IMR-90 (cell line): ENCODE results near the gene DOK1. TPM values are rescaled to one million over a fixed set of nuclear protein-coding genes. Genes with fewer than 3 reads are reported as not detected.

Experiments used
- ATAC-seq: fragments of 200-7000 bp; cut with Tn5 transposase; 2 replicates; pipeline ENCODE4 v1.9.1; 2020; ENCODE audit warnings: low read depth, mild to moderate bottlenecking, moderate library complexity
- BruUV-seq: library from RNA; stranded (reverse); fragments of 400-500 nt; replicated peaks from 2 replicates; lab custom pipeline; 2021; lab: Mats Ljungman, UMichigan
- CTCF ChIA-PET: fragments of 300-600 bp; formaldehyde crosslinking; extraction: SDS; loops from one replicate; lab custom pipeline; 2021; ENCODE audit warnings: antibody characterized with exemption; lab: Yijun Ruan, JAX
- POLR2A ChIA-PET: fragments of 300-600 bp; sonication (Branson Sonifier 250); formaldehyde crosslinking; loops from one replicate; lab custom pipeline; 2022; ENCODE audit warnings: antibody characterized with exemption; ENCODE audit not compliant: unreplicated experiment; lab: Charles Lee
- DNase-seq: peaks from one replicate; pipeline ENCODE4 v3.0.0; 2013
- H2AFZ ChIP-seq: replicated peaks from 2 replicates; pipeline ENCODE3; 2013; ENCODE audit warnings: low read length, mild to moderate bottlenecking; ENCODE audit not compliant: poor library complexity
- H2AK5ac ChIP-seq: 2 replicates; pipeline ENCODE4 v1.6.1; 2013; ENCODE audit warnings: low read depth, low read length, inconsistent platforms
- H2AK9ac ChIP-seq: replicated peaks from 2 replicates; pipeline ENCODE3; 2013; ENCODE audit warnings: mild to moderate bottlenecking, low read depth, low read length, moderate library complexity; ENCODE audit not compliant: poor library complexity
- H2BK120ac ChIP-seq: 2 replicates; pipeline ENCODE4 v1.6.1; 2013; ENCODE audit warnings: low read depth, low read length, inconsistent platforms
- H2BK15ac ChIP-seq: 3 replicates; pipeline ENCODE4 v1.6.1; 2013; ENCODE audit warnings: low read depth, low read length, inconsistent platforms
- H2BK20ac ChIP-seq: 2 replicates; pipeline ENCODE4 v1.6.1; 2013; ENCODE audit warnings: low read depth, mild to moderate bottlenecking, inconsistent platforms, low read length, moderate library complexity
- H2BK5ac ChIP-seq: 2 replicates; pipeline ENCODE4 v1.6.1; 2013; ENCODE audit warnings: mild to moderate bottlenecking, low read depth, low read length, inconsistent platforms; ENCODE audit not compliant: poor library complexity, severe bottlenecking
- H3K14ac ChIP-seq: replicated peaks from 2 replicates; pipeline ENCODE4 v1.6.1; 2013; ENCODE audit warnings: low read depth, low read length, inconsistent platforms
- H3K18ac ChIP-seq: 2 replicates; pipeline ENCODE4 v1.6.1; 2013; ENCODE audit warnings: low read depth, low read length, control low read depth
- H3K23ac ChIP-seq: 2 replicates; pipeline ENCODE4 v1.6.1; 2013; ENCODE audit warnings: low read depth, low read length, inconsistent platforms
- H3K27ac ChIP-seq: 2 replicates; pipeline ENCODE4 v1.5.1; 2013; ENCODE audit warnings: mild to moderate bottlenecking, control low read depth, low read length; ENCODE audit not compliant: insufficient read depth
- H3K27me3 ChIP-seq: 2 replicates; pipeline ENCODE4 v1.6.1; 2013; ENCODE audit warnings: low read length; ENCODE audit not compliant: control insufficient read depth, insufficient read depth
- H3K36me3 ChIP-seq: 2 replicates; pipeline ENCODE4 v1.6.1; 2013; ENCODE audit warnings: low read length, mixed read lengths; ENCODE audit not compliant: control insufficient read depth, insufficient read depth
- H3K4ac ChIP-seq: 2 replicates; pipeline ENCODE4 v1.6.1; 2013; ENCODE audit warnings: low read depth, low read length, inconsistent platforms
- H3K4me1 ChIP-seq: 2 replicates; pipeline ENCODE4 v1.6.1; 2013; ENCODE audit warnings: low read length, mixed read lengths; ENCODE audit not compliant: control insufficient read depth, insufficient read depth
- H3K4me2 ChIP-seq: 2 replicates; pipeline ENCODE4 v1.6.1; 2013; ENCODE audit warnings: low read depth, mild to moderate bottlenecking, control low read depth, low read length, moderate library complexity
- H3K4me3 ChIP-seq: 2 replicates; pipeline ENCODE4 v1.5.1; 2013; ENCODE audit warnings: low read depth, mild to moderate bottlenecking, control low read depth, low read length, moderate library complexity; ENCODE audit not compliant: insufficient read depth
- H3K56ac ChIP-seq: 2 replicates; pipeline ENCODE4 v1.6.1; 2013; ENCODE audit warnings: low read length, inconsistent platforms; ENCODE audit not compliant: insufficient read depth; ENCODE audit errors: extremely low read depth
- H3K79me1 ChIP-seq, 2 experiments: 2 replicates each; pipeline ENCODE4 v1.6.1; 2013; ENCODE audit warnings: low read length in 2 of 2, inconsistent platforms in 1 of 2, low read depth in 1 of 2
- H3K9ac ChIP-seq: 2 replicates; pipeline ENCODE4 v1.6.1; 2013; ENCODE audit warnings: low read depth, low read length, control low read depth
- H3K9me1 ChIP-seq: 2 replicates; pipeline ENCODE4 v1.6.1; 2013; ENCODE audit warnings: low read length, inconsistent platforms; ENCODE audit not compliant: insufficient read depth
- H3K9me3 ChIP-seq: 2 replicates; pipeline ENCODE4 v1.6.1; 2013; ENCODE audit warnings: low read length; ENCODE audit not compliant: control insufficient read depth, insufficient read depth
- H4K20me1 ChIP-seq: 2 replicates; pipeline ENCODE4 v1.6.1; 2013; ENCODE audit warnings: low read length, inconsistent platforms; ENCODE audit not compliant: insufficient read depth
- H4K5ac ChIP-seq: 2 replicates; pipeline ENCODE4 v1.6.1; 2013; ENCODE audit warnings: mild to moderate bottlenecking, low read depth, low read length, control low read depth
- H4K8ac ChIP-seq, 2 experiments: 2 replicates each; pipeline ENCODE4 v1.6.1; 2013; ENCODE audit warnings: low read depth in 2 of 2, low read length in 2 of 2, control low read depth in 1 of 2, inconsistent platforms in 1 of 2
- H4K91ac ChIP-seq: 2 replicates; pipeline ENCODE4 v1.6.1; 2013; ENCODE audit warnings: low read depth, low read length, inconsistent platforms; ENCODE audit not compliant: insufficient read depth
- BHLHE40 ChIP-seq: fragments of 150-350 bp; IDR thresholded peaks from 2 replicates; pipeline ENCODE4 v1.6.1; 2016; ENCODE audit warnings: mild to moderate bottlenecking, low read depth, low read length
- CHD1 ChIP-seq: IDR thresholded peaks from 2 replicates; pipeline ENCODE4 v1.6.1; 2012; ENCODE audit warnings: low read depth, low read length, improper control_type of control experiment
- CTCF ChIP-seq: conservative IDR thresholded peaks from 2 replicates; pipeline ENCODE4 v1.5.1; 2012; ENCODE audit warnings: mild to moderate bottlenecking, low read depth, low read length, improper control_type of control experiment
- ELK1 ChIP-seq: fragments of 150-350 bp; IDR thresholded peaks from 2 replicates; pipeline ENCODE4 v1.6.1; 2016; ENCODE audit warnings: low read depth, mild to moderate bottlenecking, low read length, moderate library complexity, borderline replicate concordance
- FOS ChIP-seq: fragments of 150-350 bp; IDR thresholded peaks from 2 replicates; pipeline ENCODE4 v1.6.1; 2016; ENCODE audit warnings: low read depth, low read length
- MAFK ChIP-seq: IDR thresholded peaks from 2 replicates; pipeline ENCODE4 v1.6.1; 2012; ENCODE audit warnings: low read depth, low read length, improper control_type of control experiment
- MAZ ChIP-seq: IDR thresholded peaks from 2 replicates; pipeline ENCODE4 v1.6.1; 2012; ENCODE audit warnings: low read depth, mild to moderate bottlenecking, low read length, improper control_type of control experiment, moderate library complexity, borderline replicate concordance
- MXI1 ChIP-seq: IDR thresholded peaks from 2 replicates; pipeline ENCODE4 v1.6.1; 2012; ENCODE audit warnings: low read depth, mild to moderate bottlenecking, low read length, moderate library complexity, borderline replicate concordance
- NFE2L2 ChIP-seq: fragments of 150-350 bp; IDR thresholded peaks from 2 replicates; pipeline ENCODE4 v1.6.1; 2016; ENCODE audit warnings: low read depth, mild to moderate bottlenecking, low read length
- POLR2A ChIP-seq: IDR thresholded peaks from 2 replicates; pipeline ENCODE4 v1.6.1; 2012; ENCODE audit warnings: mild to moderate bottlenecking, low read depth, low read length
- RAD21 ChIP-seq: IDR thresholded peaks from 2 replicates; pipeline ENCODE4 v1.6.1; 2012; ENCODE audit warnings: low read length, improper control_type of control experiment
- RCOR1 ChIP-seq: IDR thresholded peaks from 2 replicates; pipeline ENCODE4 v1.6.1; 2012; ENCODE audit warnings: mild to moderate bottlenecking, low read length, improper control_type of control experiment; ENCODE audit not compliant: insufficient replicate concordance
- RFX5 ChIP-seq: IDR thresholded peaks from 2 replicates; pipeline ENCODE4 v1.8.0; 2012; ENCODE audit warnings: low read depth, mild to moderate bottlenecking, low read length, moderate library complexity
- SMC3 ChIP-seq: fragments of 150-350 bp; IDR thresholded peaks from 2 replicates; pipeline ENCODE4 v1.6.1; 2016; ENCODE audit warnings: low read depth, mild to moderate bottlenecking, antibody characterized with exemption, low read length, moderate library complexity
- USF2 ChIP-seq: fragments of 150-350 bp; IDR thresholded peaks from 2 replicates; pipeline ENCODE4 v1.6.1; 2017; ENCODE audit warnings: mild to moderate bottlenecking, antibody characterized with exemption, low read length, low read depth
- WGBS, 2 experiments: methylation state at CpG; one replicate each; pipeline versions ENCODE4 v1.1.5 to v1.1.7; 2013; ENCODE audit warnings: missing lambda C conversion rate in 2 of 2; ENCODE audit not compliant: insufficient read length in 1 of 2; ENCODE audit errors: extremely low coverage in 2 of 2; 5-methylcytosine and 5-hydroxymethylcytosine counted together
- dilution Hi-C: fragments of 300-500 bp; cut with HindIII; formaldehyde crosslinking; loops from one replicate; pipeline ENCODE4 v1.14.3; 2018; ENCODE audit warnings: low sequenced_read_pairs; ENCODE audit not compliant: unreplicated experiment
- in situ Hi-C: fragments of 300-500 bp; cut with MboI; formaldehyde crosslinking; loops from 3 replicates; pipeline ENCODE4 v1.14.3; 2019; ENCODE audit warnings: low sequenced_read_pairs, inconsistent platforms, mixed read lengths
- intact Hi-C: fragments of 100-400 bp; cut with micrococcal nuclease; formaldehyde crosslinking; loops from 2 replicates; pipeline ENCODE4 v1.10.0; 2022
- polyA plus RNA-seq, 3 experiments: library from polyadenylated mRNA; depleted of rRNA; stranded (reverse); fragments of >200 nt; gene quantifications; 2 replicates each; pipeline ENCODE4 v1.2.3, GENCODE V29; 2012; ENCODE audit warnings: low replicate concordance in 1 of 3
- total RNA-seq: library from RNA; depleted of rRNA; stranded (reverse); fragments of >200 nt; gene quantifications from 2 replicates; pipeline ENCODE4 v1.2.3, GENCODE V29; 2012

The DOK1 gene
- total and polyA plus RNA-seq, 2 of the 4 experiments (the other 2 are of a cell fraction) = 15.4 to 17.6 TPM

GRCh38 chr2:74566076-74566753 lies 11.7 kb downstream of the DOK1 start:
- Histone ChIP-seq H2BK15ac (peak overlapping the region; percentile 32), H3K9me1 (peaks cover 25% of the 10 kb centered on the region), H3K9ac (no peak overlapping the region), H4K5ac (peak overlapping the region; percentile 78; the same call in 1 of the 2 replicates), H2AK9ac (no peak overlapping the region), H3K4ac (peak overlapping the region; percentile 42), H3K27me3 (no peaks in the 10 kb centered on the region), H3K56ac (no peak overlapping the region), H2BK20ac (peak overlapping the region; percentile 80), H3K79me1 (no peaks in the 10 kb centered on the region), H3K23ac (peak overlapping the region; percentile 32; the same call in 1 of the 2 replicates), H3K18ac (peak overlapping the region; percentile 89; the same call in 1 of the 2 replicates), H3K27ac (peak overlapping the region; percentile 53), H2BK120ac (peak overlapping the region; percentile 85), H4K8ac (peak overlapping the region; percentile 7 to 57), H3K4me1 (peaks cover 14% of the 10 kb centered on the region), H4K91ac (peak overlapping the region; percentile 45), H3K4me3 (no peak overlapping the region), H3K4me2 (peak overlapping the region; percentile 70; the same call in 1 of the 2 replicates), H3K36me3 (no peaks in the 10 kb centered on the region), H4K20me1 (no peaks in the 10 kb centered on the region), H3K9me3 (no peaks in the 10 kb centered on the region), H3K14ac (peak overlapping the region; percentile 78), H2BK5ac (peak overlapping the region; percentile 99), H2AFZ (peak overlapping the region; percentile 10), H2AK5ac (peak overlapping the region; percentile 69)
- CTCF ChIA-PET = no interaction called here
- intact Hi-C loops = no loop called here
- dilution Hi-C loops = no loop called here
- in situ Hi-C loops = no loop called here
- WGBS, 2 experiments = 100% methylated on average over 1 of the region's 7 CpGs; no CpG with 5 or more reads in 1 of the 2 experiments
- BruUV-seq = no TSS peak
- ATAC-seq (no peak), DNase-seq (no peak)
- POLR2A ChIA-PET = no interaction called here
- no peak for TF ChIP-seq BHLHE40
- no peak for TF ChIP-seq CTCF
- TF ChIP-seq USF2 = no peak
- no peak for TF ChIP-seq MXI1
- no peak for TF ChIP-seq MAZ
- TF ChIP-seq RCOR1 = no peak
- no peak for TF ChIP-seq MAFK
- no peak for TF ChIP-seq SMC3
- no peak for TF ChIP-seq POLR2A
- TF ChIP-seq FOS = no peak
- no peak for TF ChIP-seq NFE2L2
- TF ChIP-seq ELK1 = no peak
- no peak for TF ChIP-seq RFX5
- TF ChIP-seq CHD1 = no peak
- TF ChIP-seq RAD21 = no peak
